HG02973 (cell line): ENCODE measurements around the gene MALT1.
"Not testable (repeated sequence)": the region's sequence is repeated elsewhere in the genome, so short reads cannot be mapped to it uniquely, and the experiment has no call there.

Experiments used
- ATAC-seq: cut with Tn5 transposase; IDR thresholded peaks from one replicate; pipeline ENCODE4 v1.9.1; 2021; ENCODE audit warnings: moderate library complexity; ENCODE audit not compliant: unreplicated experiment

The MALT1 gene, protein sequence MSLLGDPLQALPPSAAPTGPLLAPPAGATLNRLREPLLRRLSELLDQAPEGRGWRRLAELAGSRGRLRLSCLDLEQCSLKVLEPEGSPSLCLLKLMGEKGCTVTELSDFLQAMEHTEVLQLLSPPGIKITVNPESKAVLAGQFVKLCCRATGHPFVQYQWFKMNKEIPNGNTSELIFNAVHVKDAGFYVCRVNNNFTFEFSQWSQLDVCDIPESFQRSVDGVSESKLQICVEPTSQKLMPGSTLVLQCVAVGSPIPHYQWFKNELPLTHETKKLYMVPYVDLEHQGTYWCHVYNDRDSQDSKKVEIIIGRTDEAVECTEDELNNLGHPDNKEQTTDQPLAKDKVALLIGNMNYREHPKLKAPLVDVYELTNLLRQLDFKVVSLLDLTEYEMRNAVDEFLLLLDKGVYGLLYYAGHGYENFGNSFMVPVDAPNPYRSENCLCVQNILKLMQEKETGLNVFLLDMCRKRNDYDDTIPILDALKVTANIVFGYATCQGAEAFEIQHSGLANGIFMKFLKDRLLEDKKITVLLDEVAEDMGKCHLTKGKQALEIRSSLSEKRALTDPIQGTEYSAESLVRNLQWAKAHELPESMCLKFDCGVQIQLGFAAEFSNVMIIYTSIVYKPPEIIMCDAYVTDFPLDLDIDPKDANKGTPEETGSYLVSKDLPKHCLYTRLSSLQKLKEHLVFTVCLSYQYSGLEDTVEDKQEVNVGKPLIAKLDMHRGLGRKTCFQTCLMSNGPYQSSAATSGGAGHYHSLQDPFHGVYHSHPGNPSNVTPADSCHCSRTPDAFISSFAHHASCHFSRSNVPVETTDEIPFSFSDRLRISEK

DNA sequence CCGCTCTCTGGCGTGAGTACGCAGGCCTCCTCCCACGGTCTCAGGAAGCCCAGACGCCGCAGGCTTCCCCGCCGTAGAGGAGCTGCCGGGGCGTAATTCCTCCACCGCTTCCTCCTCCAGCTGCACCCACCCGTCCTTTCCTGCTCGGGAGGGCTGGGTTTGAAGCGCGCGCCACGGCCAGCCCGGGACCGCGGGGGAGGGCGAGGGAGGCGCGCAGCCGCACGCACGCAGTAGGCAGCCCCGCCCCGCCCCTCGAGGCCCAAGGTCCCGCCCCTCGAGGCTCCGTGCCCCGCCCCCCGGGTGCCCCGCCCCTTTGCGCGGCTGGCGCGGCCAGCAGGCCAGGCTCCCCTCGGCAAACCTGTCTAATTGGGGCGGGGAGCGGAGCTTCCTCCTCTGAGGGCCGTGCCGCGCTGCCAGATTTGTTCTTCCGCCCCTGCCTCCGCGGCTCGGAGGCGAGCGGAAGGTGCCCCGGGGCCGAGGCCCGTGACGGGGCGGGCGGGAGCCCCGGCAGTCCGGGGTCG is at the start of gene MALT1:
MALT1 (plus strand) TSS at position 355 of the 521 bp plus-strand sequence. CDS start 179 bp downstream, outside the sequence.
- peak; percentile 72 for ATAC-seq

DNA sequence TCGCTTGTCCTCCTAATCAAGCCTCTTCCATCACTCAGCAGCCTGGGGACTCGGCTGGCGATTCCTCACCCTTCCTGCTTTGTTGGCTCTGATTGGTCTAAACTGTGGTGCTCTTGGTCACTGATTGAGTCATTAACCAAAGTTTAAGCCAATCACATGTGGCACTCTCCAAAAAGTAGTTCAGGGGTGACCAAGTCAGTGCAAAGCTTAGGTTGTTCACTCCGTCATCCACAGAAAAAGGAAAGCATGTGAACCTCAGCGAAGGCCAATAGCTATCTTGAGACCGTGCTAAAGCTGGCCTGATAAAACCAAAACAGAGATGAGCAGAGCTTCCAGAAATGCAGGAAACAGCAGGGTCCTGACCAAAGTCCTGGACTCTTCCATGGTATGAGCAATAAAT is 47.3 kb upstream of the MALT1 start:
- ATAC-seq = no peak

DNA sequence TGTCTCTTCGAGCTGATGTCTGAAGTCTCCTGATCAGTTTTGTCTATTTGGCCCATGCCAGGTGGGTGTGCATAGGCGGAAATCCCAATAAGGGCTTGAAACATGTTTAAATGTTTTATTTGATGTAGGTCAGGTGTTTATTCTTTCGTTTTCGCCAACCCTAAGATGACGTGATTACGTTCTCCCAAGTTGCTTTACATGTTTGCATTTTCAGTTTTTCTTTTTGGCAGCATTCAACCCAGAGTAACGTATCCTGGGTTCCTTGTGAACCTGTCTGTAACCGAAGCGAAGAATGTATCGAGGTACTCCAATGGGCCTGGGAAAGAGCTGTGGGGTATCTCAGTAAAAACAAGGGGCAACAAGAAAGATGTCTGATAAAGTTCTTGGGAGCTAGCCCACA is 45.4 kb upstream of the MALT1 start:
- no peak for ATAC-seq

DNA sequence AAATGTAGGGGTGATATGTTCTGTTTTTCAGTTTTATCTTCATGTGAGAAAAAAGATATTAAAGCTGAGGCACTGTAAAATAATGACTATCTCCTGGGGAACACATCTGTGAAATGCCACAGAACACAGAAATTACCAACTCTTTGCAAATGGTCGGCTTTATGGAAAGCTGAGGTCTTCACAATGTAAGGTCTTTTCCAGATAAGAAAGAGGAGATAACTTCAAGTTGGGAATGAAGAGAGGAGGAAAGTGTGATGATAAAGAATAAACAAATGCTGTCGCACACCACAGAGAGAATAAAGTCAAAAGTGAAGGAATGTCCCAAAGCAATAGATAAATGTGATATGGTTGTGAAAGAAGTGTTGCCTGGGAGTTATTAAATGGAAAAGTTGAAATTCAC is 41.2 kb upstream of the MALT1 start:
- ATAC-seq = no peak

DNA sequence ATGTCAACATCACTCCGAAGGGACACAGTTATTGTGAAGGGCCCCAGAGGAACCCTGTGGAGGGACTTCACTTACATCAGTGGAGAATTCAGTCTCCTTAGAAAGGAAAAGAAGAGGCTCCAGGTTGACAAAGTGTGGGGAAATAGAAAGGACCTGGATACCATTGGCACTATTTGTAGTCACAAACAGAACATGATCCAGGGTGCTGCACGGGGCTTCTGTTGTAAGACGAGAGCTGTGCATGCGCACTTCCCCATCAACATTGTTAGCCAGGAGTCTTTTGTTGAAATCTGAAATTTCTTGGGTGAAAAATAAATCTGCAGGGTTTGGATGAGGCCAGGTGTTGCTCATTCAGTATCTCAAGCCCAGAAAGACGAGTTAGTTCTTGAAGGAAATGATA is 40.0 kb upstream of the MALT1 start:
- ATAC-seq = no peak

DNA sequence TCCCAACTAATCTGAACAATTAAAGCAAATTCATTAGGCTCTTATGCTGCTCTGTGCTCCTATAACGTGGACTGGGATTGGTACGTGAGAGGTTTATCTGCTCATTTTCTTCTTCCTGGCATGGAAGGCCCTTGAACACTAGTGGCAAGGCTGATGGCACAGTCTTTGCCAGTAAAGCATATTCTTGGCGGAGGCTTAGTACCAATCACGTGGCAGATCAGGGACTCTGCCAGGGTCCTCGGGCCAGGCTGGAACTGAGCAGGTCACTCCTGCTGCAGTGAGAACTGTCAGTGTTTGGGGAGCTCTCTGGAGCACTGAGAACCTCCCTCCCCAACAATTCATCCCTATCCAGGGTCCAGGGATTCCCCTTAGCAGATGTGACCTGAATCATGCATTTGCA is 38.7 kb upstream of the MALT1 start:
- no peak for ATAC-seq

DNA sequence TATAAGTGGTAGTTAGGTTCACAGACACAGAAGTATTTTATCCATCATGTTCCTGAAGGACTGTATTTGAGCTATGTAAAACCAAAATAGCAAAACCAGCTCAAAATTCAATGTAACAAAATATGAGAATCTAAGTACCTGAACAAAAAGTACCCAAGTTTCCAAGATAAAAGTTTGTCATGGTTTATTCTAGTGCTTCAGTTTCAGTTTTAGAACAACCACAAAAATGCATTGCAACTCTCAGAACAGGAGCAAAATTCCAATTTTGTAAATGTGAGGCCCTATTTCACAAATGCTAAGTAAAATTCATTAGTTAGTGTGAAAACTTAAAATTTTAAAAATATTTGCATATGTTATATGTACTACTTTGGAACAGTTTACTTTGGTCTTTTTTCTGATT is 37.4 kb upstream of the MALT1 start:
- ATAC-seq = no peak

DNA sequence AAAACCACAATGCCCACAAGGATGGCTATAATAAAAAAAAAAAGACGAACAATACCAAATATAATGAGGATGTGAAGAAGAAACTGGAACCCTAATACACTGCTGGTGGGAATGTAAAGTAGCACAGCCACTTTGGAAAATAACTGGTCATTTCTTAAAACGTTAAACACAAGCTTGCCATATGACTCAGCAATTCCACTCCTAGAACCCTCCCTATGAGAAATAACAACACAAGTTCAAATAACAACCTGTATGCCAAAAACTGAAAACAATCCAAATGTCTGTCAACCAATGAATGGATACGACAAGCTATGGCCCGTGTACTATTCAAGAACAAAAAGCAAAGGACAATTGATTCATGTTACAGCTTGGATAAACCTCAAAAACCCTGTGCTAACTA is 35.4 kb upstream of the MALT1 start:
- ATAC-seq = no peak

DNA sequence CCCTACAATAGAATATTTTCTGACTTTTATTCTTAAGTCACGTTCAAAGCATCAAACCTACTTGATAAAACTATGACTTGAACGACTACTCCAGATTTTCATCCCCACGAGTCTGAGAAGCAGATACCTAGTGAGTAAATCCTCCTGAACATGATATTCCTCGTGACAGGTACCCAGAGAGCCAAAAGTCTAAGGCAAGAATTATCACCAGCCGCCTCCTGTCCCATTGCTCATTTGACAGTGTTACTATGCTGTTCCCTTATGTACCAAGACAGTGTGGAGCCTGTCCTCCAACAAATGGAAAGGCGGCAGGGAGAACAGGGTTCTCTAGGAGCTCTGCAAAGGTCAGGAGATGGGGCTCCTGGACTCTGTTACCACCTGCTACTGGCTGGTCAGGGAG is 34.1 kb upstream of the MALT1 start:
- no peak for ATAC-seq

DNA sequence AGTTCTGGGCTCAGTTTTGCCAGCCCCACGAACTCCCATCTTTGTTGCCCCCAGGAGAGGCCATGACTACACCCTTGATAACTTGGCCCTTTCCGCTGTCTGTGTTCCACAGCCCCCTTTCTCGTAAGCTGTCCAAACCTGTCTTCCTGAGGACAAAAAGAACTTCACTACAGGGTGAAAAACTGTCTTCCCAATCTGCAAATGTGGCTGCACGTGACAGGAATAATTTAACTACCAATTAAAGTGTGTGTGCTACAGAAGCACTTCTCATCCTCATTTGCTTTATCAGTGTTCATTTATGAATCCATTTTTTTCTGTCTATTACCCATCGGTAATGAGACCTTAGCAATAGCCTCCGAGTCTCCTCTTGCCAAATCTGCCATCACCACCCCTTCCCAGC is 33.3 kb upstream of the MALT1 start:
- ATAC-seq = no peak

DNA sequence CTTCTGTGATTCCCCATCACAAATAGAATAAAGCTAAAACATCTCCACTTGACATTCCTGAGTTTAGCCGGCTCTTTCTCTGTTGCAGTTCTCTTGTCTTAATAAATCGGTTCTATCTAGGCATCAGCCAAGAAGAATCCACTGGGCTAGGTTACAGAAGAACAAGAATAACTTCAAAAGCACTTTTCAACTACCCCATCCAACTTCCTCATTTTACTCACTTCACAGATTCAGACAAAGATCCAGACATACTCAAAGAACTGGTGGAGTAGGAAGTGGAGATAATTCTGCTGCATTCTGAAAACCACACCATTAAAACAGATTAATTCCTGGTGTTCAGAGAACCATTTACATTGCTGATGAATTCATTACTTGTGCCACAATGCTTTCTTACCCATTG is 32.8 kb upstream of the MALT1 start:
- no peak for ATAC-seq

DNA sequence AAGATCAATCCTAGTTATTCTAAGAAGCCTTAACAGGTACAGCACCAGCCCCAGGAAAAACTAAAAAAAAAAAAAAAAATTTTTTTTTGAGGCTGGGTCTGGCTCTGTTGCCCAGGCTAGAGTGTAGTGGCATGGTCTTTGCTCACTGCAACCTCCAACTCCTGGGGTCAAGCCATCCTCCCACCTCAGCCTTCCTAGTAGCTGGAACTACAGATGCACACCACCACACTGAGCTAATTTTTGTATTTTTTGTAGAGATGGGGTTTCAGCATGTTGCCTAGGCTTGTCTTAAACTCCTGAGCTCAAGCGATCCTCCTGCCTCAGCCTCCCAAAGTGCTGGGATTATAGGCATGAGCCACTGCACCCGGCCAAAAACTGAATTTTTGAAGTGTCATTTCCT is 32.0 kb upstream of the MALT1 start:
- no peak for ATAC-seq

DNA sequence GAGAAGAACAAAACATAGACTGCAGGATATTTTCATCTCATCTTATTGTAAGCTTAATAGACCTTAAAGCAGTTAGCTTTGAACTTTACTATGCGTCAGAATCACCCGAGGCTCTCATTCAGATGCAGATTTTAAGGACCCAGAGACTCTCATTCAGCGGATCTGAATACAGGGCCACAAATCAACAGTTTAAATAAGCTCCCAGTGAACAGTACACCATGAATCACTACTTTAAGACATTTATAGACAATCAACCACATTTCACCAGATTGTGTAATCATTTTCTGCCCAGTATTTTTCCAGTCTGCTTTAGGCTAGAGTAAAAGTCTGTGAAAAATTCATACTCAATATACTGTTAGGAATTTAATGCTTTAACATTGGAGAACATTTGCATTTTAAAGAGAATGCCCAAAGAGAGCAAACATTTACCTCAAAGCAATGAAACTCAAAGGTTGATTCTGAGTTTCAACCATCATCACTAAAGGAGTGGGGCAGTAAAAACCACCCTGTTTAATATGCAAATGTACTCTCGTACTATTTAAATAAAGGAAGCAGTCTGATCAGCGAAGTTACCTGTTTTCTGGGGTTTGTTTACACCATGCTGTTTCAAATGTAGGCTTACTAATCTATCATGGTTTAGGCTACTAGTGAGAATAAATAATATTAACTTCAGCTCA is 31.4 kb upstream of the MALT1 start:
- ATAC-seq = peak; percentile 58

DNA sequence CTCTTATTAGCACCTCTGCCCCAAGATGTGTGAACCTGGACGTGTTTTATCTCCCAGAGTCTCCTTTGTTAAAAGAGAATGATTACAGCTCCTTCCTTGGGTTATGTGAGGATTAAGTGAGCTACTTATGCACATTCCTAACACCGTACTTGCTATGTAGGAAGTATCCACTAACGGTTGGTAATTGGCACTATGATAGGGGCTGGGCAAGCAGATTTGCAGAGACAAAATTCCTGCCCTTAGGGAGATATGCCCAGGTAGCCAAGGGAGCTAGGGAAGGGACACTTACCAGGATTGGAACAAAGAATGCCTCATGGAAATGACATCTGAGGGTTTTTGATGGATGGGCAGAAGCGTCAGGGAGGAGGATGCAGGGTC is 30.8 kb upstream of the MALT1 start:
- ATAC-seq = no peak

DNA sequence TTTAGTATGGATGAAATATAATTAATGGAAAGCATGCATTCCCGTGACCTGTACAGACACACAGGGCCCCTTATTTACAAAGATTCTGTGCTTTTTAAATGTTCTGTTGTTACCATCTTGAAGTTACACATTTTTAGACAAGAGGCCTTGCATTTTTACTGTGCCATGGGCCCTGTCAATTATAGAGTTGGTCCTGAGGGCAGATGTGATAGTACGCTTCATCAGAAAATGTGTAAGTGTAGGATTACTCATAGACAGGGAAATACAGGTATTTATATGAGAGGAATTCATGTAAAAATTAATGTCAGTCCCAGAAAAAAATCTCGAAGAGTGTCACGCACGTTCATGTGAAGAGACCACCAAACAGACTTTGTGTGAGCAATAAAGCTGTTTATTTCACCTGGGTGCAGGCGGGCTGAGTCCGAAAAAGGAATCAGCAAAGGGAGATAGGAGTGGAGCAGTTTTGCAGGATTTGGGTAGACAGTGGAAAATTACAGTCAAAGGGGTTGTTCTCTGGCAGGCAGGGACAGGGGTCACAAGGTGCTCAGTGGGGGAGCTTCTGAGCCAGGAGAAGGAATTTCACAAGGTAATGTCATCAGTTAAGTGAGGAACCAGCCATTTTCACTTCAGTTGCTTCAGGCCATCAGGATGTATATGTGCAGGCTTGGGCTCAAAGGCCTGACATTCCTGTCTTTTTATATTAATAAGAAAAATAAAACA is 30.2 kb upstream of the MALT1 start:
- no peak for ATAC-seq

DNA sequence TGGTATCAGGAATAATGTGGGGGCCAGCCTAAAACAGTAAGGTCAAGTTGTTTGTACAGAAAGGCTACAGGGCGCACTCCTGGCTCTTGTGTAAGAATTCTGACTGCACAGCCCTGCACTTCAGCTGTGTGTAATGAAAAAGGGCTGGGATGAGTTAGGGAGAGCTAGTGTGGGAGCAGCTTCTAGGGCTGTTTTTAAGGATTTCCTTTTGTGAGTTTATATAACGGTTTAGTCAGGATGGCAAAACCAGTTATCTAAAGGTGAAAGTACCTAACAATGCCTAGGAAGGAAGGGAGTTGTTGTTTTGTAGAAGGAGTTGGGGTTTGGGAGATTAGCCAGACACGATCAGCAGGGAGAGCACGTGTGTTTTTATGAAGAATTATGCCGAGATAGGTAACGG is 27.7 kb upstream of the MALT1 start:
- ATAC-seq = not testable (repeated sequence)

DNA sequence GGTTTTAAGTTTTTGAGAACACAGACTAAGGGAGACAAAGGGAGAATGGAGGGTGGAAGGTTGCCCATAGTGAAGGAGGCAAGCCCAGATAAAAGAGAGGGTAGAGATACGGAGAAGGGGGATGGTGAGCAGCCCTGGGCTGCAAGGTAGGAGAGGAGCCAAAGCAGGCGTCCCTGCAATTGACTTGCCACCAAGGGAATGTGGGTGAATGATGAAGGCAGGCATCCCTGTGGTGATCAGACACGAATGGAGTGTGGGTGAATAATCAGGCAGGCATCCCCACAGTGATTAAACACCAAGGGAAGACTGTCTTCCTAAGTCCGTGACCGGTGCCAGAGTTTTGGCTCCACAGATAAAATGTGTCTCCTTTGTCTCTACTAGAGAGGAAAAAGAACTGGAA is 25.9 kb upstream of the MALT1 start:
- ATAC-seq = no peak

DNA sequence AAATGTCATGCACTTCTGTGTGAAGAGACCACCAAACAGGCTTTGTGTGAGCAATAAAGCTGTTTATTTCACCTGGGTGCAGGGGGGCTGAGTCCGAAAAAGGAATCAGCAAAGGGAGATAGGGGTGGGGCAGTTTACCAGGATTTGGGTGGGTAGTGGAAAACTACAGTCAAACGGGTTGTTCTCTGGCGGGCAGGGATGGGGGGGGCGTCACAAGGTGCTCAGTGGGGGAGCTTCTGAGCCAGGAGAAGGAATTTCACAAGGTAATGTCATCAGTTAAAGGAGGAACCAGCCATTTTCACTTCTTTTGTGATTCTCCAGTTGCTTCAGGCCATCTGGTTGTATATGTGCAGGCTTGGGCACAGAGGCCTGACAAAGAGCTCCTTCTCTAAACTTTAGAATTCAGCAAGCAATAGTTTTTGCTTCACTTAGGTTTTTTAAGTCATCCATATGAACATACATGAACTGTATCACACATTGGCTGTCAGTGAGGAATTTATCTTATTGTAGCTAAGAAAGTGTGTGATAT is 24.9 kb upstream of the MALT1 start:
- no peak for ATAC-seq

DNA sequence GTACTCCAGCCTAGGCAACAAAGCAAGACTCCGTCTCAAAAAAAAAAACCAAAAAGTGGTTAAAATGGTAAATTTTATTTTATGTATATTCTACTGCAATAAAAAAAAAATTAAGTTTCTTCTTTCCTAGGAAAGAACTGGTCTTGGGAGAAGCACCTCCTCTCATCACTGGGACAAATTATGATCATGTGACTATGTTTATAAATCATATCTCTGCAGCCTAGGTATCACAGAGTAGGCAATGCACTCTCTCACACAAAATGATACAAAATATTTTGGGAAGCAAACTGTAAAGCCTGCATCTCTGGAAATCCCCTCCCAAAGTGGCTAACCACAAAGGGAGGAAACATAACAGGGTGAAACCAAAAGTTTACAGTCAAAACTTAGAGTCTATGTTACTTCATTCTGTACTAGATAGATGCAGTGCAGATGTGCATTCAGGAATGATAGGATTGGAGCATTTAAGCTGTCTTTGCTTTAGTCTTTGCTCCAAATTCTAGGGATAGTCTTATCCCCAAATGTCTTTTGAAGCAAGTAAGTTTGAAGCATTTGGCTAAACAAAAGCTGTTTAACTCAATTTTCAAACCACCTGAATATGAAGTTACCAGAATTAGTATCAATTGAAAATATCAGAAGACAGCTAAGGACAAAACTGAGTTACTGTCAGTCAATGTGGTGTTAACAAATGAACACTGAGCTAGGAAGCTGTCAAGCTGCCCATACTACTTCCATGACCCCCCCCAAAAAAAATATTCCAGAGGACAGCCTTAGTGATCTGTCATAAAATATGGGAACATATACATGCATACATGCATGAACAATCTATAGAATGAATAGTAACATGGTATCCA is 21.1 kb upstream of the MALT1 start:
- ATAC-seq = peak; percentile 76

DNA sequence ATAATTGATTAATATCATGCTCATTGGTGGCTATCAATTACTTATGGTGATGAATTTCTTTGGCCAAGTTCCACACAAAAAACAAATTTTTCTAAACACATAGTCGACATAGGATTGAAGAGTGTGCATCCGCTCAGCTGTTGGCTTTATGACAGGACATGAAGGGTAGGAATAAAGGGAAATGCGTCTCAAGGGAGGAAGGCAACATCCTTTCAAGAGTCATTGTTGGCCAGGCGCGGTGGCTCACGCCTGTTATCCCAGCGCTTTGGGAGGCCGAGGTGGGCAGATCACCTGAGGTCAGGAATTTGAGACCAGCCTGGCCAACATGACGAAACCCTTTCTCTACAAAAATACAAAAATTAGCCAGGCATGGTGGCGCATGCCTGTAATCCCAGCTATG is 20.4 kb upstream of the MALT1 start:
- ATAC-seq = not testable (repeated sequence)
